ENCODE measurements around the gene ZSCAN31. TPM values are rescaled to one million over a fixed set of nuclear protein-coding genes. Genes with fewer than 3 reads are reported as not detected.

The ZSCAN31 gene
- total RNA-seq = 0.84 and 0.89 TPM in 2 replicates

GRCh38 chr6:28335564-28336283, at the start of gene ZSCAN31:
ZSCAN31 (minus strand) TSS chr6:28336148; CDS start chr6:28329683, 6,465 bp downstream.

GRCh38 chr6:28349892-28350737, 14.2 kb upstream of the ZSCAN31 start, which contains the start of gene ZKSCAN3:
ZKSCAN3 (plus strand) TSS chr6:28349947; CDS start chr6:28359587, 9,640 bp downstream.

GRCh38 chr6:28281288-28282064, 54.5 kb downstream of the ZSCAN31 start, which contains the start of gene PGBD1:
PGBD1 (plus strand) TSS chr6:28281572; CDS start chr6:28283814, 2,242 bp downstream.

Other genes starting within 250 kb of the ZSCAN31 start
- 1.7 and 1.8 TPM in 2 replicates for gene ZSCAN16, start 211.5 kb downstream of the ZSCAN31 start, total RNA-seq
- gene ZKSCAN8, start 194.3 kb downstream of the ZSCAN31 start, total RNA-seq = 5.2 and 5.5 TPM in 2 replicates
- 8.1 and 10.4 TPM in 2 replicates for gene ZSCAN9, start 110.9 kb downstream of the ZSCAN31 start, total RNA-seq
- 4.0 and 4.5 TPM in 2 replicates for gene ZKSCAN4, start 83.9 kb downstream of the ZSCAN31 start, total RNA-seq
- 0.89 and 1.3 TPM in 2 replicates for gene NKAPL, start 76.9 kb downstream of the ZSCAN31 start, total RNA-seq
- gene ZSCAN26, start 69.0 kb downstream of the ZSCAN31 start, total RNA-seq = 11.0 and 11.9 TPM in 2 replicates
- gene PGBD1, start 54.6 kb downstream of the ZSCAN31 start, total RNA-seq = 5.9 and 7.1 TPM in 2 replicates
- gene ZKSCAN3, start 13.8 kb upstream of the ZSCAN31 start, total RNA-seq = 2.7 and 3.3 TPM in 2 replicates
- 3.4 and 5.5 TPM in 2 replicates for gene ZSCAN12, start 63.6 kb upstream of the ZSCAN31 start, total RNA-seq
- 1.5 and 2.5 TPM in 2 replicates for gene ZSCAN23, start 107.3 kb upstream of the ZSCAN31 start, total RNA-seq
- not detected in 2 replicates for gene GPX6, start 179.6 kb upstream of the ZSCAN31 start, total RNA-seq
- gene GPX5, start 189.7 kb upstream of the ZSCAN31 start, total RNA-seq = not detected in 2 replicates

Data from bronchus fibroblast of lung (primary cell).